GM12892 (cell line): ENCODE results near the gene OR2AT4.

Experiments
- POLR2A ChIP-seq: IDR thresholded peaks from 2 replicates; pipeline ENCODE4 v1.6.1; 2011; ENCODE audit warnings: low read depth, low read length, control low read depth
- POLR2AphosphoS5 ChIP-seq: IDR thresholded peaks from 2 replicates; pipeline ENCODE4 v1.6.1; 2011; ENCODE audit warnings: low read depth, low read length, control low read depth
- TAF1 ChIP-seq: IDR thresholded peaks from 2 replicates; pipeline ENCODE4 v1.6.1; 2011; ENCODE audit warnings: low read depth, mild to moderate bottlenecking, control low read depth, low read length, borderline replicate concordance

GRCh38 chr11:75063741-75064314, 32.8 kb downstream of the OR2AT4 start:
- TF ChIP-seq POLR2AphosphoS5 = no peak
- no peak for TF ChIP-seq POLR2A
- no peak for TF ChIP-seq TAF1
